Neural cell (in vitro differentiated cells): ENCODE measurements around the gene MACROH2A2.

Source experiments
- EP300 ChIP-seq: fragments of 450-650 bp; conservative IDR thresholded peaks from 2 replicates; pipeline ENCODE4 v1.6.1; 2014; ENCODE audit warnings: antibody characterized with exemption, mild to moderate bottlenecking, moderate library complexity; ENCODE audit not compliant: poor library complexity, severe bottlenecking
- EZH2 ChIP-seq: fragments of 200-600, 300-800 bp; shearing (Covaris generic), sonication (generic); IDR thresholded peaks from 2 replicates; pipeline ENCODE4 v1.6.1; 2014; ENCODE audit warnings: antibody characterized with exemption, low read length, borderline replicate concordance, mild to moderate bottlenecking; ENCODE audit not compliant: insufficient read depth, poor library complexity, severe bottlenecking
- MXI1 ChIP-seq: fragments of 450-650 bp; conservative IDR thresholded peaks from 2 replicates; pipeline ENCODE4 v1.6.1; 2014; ENCODE audit warnings: antibody characterized with exemption, mild to moderate bottlenecking; ENCODE audit not compliant: poor library complexity, severe bottlenecking
- POLR2AphosphoS5 ChIP-seq: IDR thresholded peaks from 2 replicates; pipeline ENCODE4 v1.6.1; 2012
- RAD21 ChIP-seq: fragments of 450-650 bp; conservative IDR thresholded peaks from 2 replicates; pipeline ENCODE4 v1.6.1; 2014; ENCODE audit warnings: antibody characterized with exemption, mild to moderate bottlenecking, moderate library complexity
- TAF1 ChIP-seq: IDR thresholded peaks from 2 replicates; pipeline ENCODE4 v1.6.1; 2012; ENCODE audit warnings: low read depth
- TF ChIP-seq, protein P1 (sequence below): fragments of 450-650 bp; IDR thresholded peaks from 2 replicates; pipeline ENCODE4 v1.5.1; 2014; ENCODE audit warnings: antibody characterized with exemption, mild to moderate bottlenecking, moderate library complexity; ENCODE audit not compliant: poor library complexity, severe bottlenecking

DNA sequence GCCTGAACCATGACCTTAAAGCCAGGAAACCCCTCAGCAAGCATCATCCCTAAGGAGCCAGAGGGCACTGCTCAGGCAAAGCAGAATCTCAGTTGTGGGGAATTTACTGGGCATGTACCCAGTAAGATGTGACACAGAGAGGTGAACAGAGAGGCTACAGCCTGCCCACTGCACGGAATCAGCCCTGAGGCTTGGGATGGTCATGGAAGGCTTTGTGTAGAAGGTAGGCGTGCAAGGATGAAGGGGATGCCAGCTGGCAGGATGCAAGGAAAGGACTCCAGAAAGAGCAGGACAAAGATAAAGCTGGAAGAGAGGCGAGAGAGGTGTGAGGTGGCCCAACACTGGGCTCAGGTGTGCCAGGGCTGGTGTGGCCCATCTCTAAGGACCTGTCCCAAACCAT is 82.4 kb downstream of the MACROH2A2 start:
- TF ChIP-seq, protein P1, sequence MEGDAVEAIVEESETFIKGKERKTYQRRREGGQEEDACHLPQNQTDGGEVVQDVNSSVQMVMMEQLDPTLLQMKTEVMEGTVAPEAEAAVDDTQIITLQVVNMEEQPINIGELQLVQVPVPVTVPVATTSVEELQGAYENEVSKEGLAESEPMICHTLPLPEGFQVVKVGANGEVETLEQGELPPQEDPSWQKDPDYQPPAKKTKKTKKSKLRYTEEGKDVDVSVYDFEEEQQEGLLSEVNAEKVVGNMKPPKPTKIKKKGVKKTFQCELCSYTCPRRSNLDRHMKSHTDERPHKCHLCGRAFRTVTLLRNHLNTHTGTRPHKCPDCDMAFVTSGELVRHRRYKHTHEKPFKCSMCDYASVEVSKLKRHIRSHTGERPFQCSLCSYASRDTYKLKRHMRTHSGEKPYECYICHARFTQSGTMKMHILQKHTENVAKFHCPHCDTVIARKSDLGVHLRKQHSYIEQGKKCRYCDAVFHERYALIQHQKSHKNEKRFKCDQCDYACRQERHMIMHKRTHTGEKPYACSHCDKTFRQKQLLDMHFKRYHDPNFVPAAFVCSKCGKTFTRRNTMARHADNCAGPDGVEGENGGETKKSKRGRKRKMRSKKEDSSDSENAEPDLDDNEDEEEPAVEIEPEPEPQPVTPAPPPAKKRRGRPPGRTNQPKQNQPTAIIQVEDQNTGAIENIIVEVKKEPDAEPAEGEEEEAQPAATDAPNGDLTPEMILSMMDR: no peak
- TF ChIP-seq EZH2: no peak
- no peak for TF ChIP-seq MXI1
- no peak for TF ChIP-seq RAD21
- no peak for TF ChIP-seq POLR2AphosphoS5
- TF ChIP-seq EP300: no peak
- TF ChIP-seq TAF1: no peak
